SW 1271 (cell line): ENCODE measurements around the gene NBEAL2.

ENCODE experiments used
- DNase-seq, 2 experiments: peaks; one replicate each; lab custom pipeline; 2025; lab: John Stamatoyannopoulos, UW

NBEAL2 gene

DNA sequence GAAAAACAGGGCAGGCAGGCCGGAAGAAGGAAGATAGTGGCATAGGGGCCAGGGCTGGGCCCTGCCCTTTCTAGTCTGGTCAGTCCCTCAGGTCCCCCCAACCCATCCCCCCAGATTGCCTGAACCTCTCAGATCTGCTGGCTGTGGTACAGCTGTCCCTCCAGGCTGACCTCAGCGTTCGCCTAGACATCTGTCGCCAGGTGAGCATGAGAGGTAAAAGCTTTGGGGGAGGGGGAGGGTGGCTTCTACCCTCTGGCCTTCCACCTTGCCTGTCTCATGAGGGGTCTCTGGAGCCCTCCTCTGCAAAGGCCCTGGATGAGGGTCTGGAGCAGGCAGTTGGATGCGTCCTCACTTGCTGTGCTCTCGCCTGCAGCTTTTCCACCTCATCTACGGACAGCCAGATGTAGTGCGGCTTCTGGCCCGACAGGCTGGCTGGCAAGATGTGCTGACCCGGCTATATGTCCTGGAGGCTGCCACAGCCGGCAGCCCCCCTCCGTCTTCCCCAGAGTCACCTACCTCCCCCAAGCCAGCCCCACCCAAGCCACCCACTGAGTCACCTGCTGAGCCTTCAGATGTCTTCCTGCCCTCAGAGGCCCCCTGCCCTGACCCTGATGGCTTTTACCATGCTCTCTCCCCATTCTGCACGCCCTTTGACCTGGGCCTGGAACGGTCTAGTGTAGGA lies 20.2 kb downstream of the NBEAL2 start:
- no peak for DNase-seq

GRCh38 chr3:47000198-47000815 lies 20.8 kb downstream of the NBEAL2 start:
- DNase-seq = no peak

DNA sequence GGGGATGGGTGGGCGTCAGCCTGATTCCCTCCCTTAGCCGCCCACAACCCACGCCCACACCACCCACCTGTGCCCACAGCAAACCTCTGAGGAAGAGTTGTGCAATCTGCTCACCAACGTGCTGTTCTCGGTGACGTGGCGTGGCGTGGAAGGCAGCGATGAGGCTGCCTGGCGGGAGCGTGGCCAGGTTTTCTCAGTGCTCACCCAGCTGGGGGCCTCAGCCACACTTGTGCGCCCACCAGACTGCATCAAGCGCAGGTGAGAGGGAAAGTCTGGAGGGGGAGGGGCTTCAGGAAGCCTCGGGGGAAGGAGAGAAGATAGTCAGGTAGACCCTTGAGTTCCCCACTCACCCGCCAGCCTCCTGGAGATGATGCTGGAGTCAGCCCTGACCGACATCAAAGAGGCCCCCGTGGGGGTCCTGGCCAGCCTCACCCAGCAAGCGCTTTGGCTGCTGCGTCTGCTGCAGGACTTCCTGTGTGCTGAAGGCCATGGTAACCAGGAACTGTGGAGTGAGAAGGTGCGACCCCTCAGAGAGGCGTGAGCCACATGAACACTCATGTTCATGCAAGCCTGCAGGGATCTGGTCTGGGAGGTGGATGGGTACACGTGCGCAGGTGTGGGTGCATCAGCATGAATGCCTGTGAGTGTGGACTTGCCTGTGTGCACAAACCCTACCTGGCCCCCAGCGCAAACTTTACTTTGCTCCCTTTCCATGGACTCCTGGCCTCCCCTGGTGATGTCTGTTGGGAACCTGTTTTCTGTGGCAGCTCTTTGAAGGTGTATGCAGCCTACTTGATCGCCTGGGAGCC lies 21.7 kb downstream of the NBEAL2 start:
- DNase-seq = no peak

- DNase-seq = no peak
Observed at GRCh38 chr3:47001731-47002170, 22.3 kb downstream of the NBEAL2 start.

- no peak for DNase-seq
Observed at GRCh38 chr3:47002171-47003055, 22.9 kb downstream of the NBEAL2 start.

DNA sequence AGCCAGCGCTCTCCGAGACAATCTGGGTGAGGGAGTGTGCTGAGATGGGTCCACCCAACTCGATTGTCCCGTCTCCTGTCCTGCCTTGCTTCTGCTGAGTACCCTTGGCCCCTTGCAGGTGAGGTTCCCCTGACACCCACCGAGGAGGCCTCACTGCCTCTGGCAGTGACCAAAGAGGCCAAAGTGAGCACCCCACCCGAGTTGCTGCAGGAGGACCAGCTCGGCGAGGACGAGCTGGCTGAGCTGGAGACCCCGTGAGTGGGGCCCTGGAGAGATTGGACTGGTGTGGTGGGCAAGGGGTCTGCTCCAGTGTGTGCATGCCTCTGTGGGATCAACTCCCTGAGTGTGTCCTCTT lies 23.6 kb downstream of the NBEAL2 start:
- no peak for DNase-seq

- no peak for DNase-seq
Observed at GRCh38 chr3:47003461-47004368, 24.2 kb downstream of the NBEAL2 start.

DNA sequence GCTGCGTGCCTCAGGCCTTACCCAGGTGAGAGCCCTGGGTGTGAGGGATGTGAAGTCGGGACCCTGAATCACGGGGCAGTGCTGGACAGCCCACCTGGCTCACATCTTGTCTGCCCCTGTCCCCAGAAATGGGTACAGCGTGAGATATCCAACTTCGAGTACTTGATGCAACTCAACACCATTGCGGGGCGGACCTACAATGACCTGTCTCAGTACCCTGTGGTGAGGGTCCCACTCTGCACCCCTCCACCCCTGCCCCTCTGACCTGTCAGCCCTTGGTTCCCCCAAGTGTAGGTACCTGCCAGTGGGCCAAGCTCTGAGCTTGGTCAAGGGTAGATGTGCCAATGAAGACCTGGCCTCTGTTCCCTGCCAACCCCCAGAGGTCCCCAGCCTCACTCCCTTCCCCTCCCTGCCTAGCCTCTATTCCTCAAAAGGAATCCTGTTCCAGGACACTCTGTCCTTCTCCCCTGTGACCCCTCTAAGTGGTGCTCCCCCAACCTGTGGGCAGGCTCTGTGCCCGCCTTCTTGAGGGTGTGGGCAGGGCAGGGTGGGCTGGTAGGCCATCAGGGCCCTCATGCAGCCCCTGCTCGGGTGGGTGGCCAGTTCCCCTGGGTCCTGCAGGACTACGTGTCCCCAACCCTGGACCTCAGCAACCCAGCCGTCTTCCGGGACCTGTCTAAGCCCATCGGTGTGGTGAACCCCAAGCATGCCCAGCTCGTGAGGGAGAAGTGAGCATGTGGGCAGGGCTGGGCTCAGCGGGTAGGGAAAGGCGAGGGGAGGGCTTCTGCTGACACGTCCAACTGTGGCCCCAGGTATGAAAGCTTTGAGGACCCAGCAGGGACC lies 25.1 kb downstream of the NBEAL2 start:
- DNase-seq = no peak

GRCh38 chr3:47005212-47006144 lies 26.0 kb downstream of the NBEAL2 start:
- DNase-seq = no peak

DNA sequence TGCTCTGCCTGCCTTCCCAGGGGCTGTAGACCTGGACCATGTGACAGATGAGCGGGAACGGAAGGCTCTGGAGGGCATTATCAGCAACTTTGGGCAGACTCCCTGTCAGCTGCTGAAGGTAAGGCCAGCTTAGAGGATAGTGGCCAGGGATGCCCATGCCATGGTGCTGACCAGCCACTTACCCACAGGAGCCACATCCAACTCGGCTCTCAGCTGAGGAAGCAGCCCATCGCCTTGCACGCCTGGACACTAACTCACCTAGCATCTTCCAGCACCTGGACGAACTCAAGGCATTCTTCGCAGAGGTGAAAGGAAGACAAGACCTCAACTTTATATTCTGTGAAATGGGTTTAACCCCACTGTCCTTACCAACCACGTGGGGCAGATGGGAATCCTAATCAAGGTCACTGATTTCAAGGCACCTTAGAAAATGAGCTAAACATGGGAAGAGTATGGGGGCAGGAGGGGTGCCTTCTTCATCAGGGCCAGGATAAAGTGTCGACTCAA lies 26.7 kb downstream of the NBEAL2 start:
- no peak for DNase-seq

DNA sequence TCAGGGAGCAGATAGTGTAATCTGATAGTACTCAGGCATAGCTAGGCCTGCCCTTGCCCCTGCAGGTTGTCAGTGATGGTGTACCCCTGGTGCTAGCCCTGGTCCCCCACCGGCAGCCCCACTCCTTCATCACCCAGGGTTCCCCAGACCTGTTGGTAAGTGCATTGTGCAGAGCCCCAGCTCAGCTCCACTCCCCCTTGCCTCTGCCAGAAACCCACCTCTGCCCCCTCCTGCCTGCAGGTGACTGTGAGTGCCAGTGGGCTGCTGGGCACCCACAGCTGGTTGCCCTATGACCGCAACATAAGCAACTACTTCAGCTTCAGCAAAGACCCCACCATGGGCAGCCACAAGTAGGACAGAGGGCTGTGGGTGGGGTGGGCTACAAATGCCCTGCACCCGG lies 27.5 kb downstream of the NBEAL2 start:
- DNase-seq = no peak

GRCh38 chr3:47007482-47008233 lies 28.2 kb downstream of the NBEAL2 start:
- DNase-seq = no peak

DNA sequence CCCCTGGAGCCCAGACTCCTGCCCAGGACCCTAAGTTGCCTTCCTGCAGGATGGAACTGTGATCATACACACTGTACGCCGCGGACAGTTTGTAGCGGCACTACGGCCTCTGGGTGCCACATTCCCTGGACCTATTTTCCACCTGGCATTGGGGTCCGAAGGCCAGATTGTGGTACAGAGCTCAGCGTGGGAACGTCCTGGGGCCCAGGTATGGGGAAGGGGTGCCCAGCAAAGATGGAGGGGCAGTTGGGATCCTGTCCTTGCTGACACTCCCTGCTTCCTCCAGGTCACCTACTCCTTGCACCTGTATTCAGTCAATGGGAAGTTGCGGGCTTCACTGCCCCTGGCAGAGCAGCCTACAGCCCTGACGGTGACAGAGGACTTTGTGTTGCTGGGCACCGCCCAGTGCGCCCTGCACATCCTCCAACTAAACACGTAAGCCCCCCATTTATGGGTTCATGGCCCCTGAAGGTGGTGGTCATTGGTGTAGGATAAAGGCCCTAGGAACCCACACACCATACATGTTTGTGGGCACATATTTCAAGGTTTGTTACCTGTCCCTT lies 28.8 kb downstream of the NBEAL2 start:
- DNase-seq = no peak

DNA sequence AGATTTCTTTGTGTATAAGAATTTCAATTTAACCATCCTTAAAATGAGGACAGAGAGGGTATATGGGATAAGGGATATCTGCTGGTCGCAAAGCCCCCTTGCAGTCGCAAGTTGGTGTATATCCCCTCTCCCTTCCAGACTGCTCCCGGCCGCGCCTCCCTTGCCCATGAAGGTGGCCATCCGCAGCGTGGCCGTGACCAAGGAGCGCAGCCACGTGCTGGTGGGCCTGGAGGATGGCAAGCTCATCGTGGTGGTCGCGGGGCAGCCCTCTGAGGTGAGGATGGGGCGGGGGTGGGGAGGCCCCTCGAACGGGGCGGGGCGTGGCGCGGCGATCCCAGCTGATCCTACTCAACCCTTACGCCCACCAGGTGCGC lies 29.4 kb downstream of the NBEAL2 start:
- DNase-seq = no peak

GRCh38 chr3:47009225-47010110 lies 30.0 kb downstream of the NBEAL2 start:
- no peak for DNase-seq

GRCh38 chr3:47010111-47010712 lies 30.7 kb downstream of the NBEAL2 start:
- DNase-seq = no peak
